Stomach (tissue), 9 donors: Measurements from ENCODE around the gene CATSPER3. TPM values are rescaled to one million over a fixed set of nuclear protein-coding genes. Genes with fewer than 3 reads are reported as not detected.

Experiments used
- DNase-seq, 2 donors: peaks; one replicate each; pipeline versions ENCODE4 v3.0.0 to v3.0.0-alpha.2; 2013 to 2019
- H3K27ac ChIP-seq, 5 donors: fragments of 200-600 bp in 4 of 5; sonication (generic) in 4 of 5; one replicate each; pipeline ENCODE4 v1.5.1; 2013 to 2019; ENCODE audit warnings: mild to moderate bottlenecking in 1 of 5, moderate library complexity in 1 of 5
- H3K27me3 ChIP-seq, 3 donors: fragments of 200-600 bp; sonication (generic); one replicate each; pipeline ENCODE4 v1.5.1; 2017 to 2019; ENCODE audit warnings: mixed run types in 1 of 3
- H3K36me3 ChIP-seq, 4 donors: fragments of 200-600 bp; sonication (generic); 1 replicate in 3 of 4; 2 replicates in 1 of 4; pipeline ENCODE4 v1.5.1; 2016 to 2019
- H3K4me1 ChIP-seq, 4 donors: fragments of 200-600 bp; sonication (generic); one replicate each; pipeline ENCODE4 v1.5.1; 2016 to 2019
- H3K4me3 ChIP-seq, 4 donors: fragments of 200-600 bp; sonication (generic) in 3 of 4; one replicate each; pipeline ENCODE4 v1.5.1; 2016 to 2019; ENCODE audit warnings: mild to moderate bottlenecking in 1 of 4
- H3K9me3 ChIP-seq, 4 donors: fragments of 200-600 bp; sonication (generic); one replicate each; pipeline ENCODE4 v1.5.1; 2016 to 2019
- CTCF ChIP-seq, 7 experiments: fragments of 450-650 bp in 4 of 7; fragments of 200-600 bp in 3 of 7; sonication (generic) in 3 of 7; IDR thresholded peaks; one replicate each; pipeline ENCODE4 v1.5.1; 2016 to 2019; ENCODE audit warnings: antibody characterized with exemption in 7 of 7, control low read depth in 2 of 7, mild to moderate bottlenecking in 1 of 7
- EP300 ChIP-seq: sonication (generic); formaldehyde crosslinking; IDR thresholded peaks from one replicate; pipeline ENCODE4 v1.6.1; 2017; ENCODE audit warnings: antibody characterized with exemption
- POLR2A ChIP-seq, 4 donors: fragments of 450-650 bp; IDR thresholded peaks; one replicate each; pipeline ENCODE4 v1.6.1; 2016; ENCODE audit warnings: antibody characterized with exemption in 4 of 4, control low read depth in 2 of 4, mild to moderate bottlenecking in 1 of 4, moderate library complexity in 1 of 4
- POLR2AphosphoS5 ChIP-seq, 3 donors: sonication (generic); formaldehyde crosslinking; IDR thresholded peaks; one replicate each; pipeline ENCODE4 v1.6.1; 2016; ENCODE audit warnings: antibody characterized with exemption in 3 of 3
- WGBS, 5 donors: extraction: QIAGEN DNeasy Blood & Tissue Kit in 3 of 5; methylation state at CpG; one replicate each; pipeline versions ENCODE4 v1.1.5 to v1.1.7; 2013 to 2018; 5-methylcytosine and 5-hydroxymethylcytosine counted together
- intact Hi-C: fragments of 100-400 bp; cut with DNase I; formaldehyde crosslinking; loops from one replicate; pipeline ENCODE4 v1.15.1; 2023; ENCODE audit warnings: low total_unique reads
- polyA plus RNA-seq, 3 donors: library from polyadenylated mRNA; stranded (reverse); fragments of 200-250 nt; gene quantifications; one replicate each; pipeline ENCODE4 v1.2.3, GENCODE V29; 2013
- total RNA-seq, 5 donors: library from RNA; depleted of rRNA; stranded (reverse); fragments of >200 nt; gene quantifications; one replicate each; pipeline versions ENCODE4 v1.1.0 to v1.2.3, GENCODE V29; 2014 to 2016
- donor health status: healthy with polysubstance abuse.
- donor health status: Bipolar disorder and iron deficiency.
- donor health status: healthy.

The CATSPER3 gene
- total and polyA plus RNA-seq, 8 donors, result 0.62 to 0.88 TPM; not detected in 6

GRCh38 chr5:135036405-135036804 is 68.7 kb downstream of the CATSPER3 start:
- Histone ChIP-seq H3K4me3 (peak overlapping the region in 3 of 4 donors; percentile 21 to 63 (median 45)), H3K27me3 (peaks cover 7 to 100% (median 92%) of the 10 kb centered on the region in 3 donors), H3K9me3 (no peaks in the 10 kb centered on the region), H3K4me1 (peaks cover 50 to 78% (median 69%) of the 10 kb centered on the region in 4 donors), H3K36me3 (no peaks in the 10 kb centered on the region), H3K27ac (peak overlapping the region; percentile 39 to 94 (median 94))
- intact Hi-C loops, result loop anchor here (10.0 kb wide), 1 partner anchor 158 kb away; no protein-coding TSS in a partner anchor
- 45 to 82% (median 53%) methylated on average over 4 of the region's 4 CpGs for WGBS, 5 donors
- TF ChIP-seq POLR2A (IDR thresholded peaks at IDR 0.05) (no peak), CTCF (IDR thresholded peaks at IDR 0.05) (no peak), EP300 (no peak)
- no peak for DNase-seq

- Histone ChIP-seq H3K36me3 (no peaks in the 10 kb centered on the region), H3K27me3 (peaks cover 7 to 99% (median 85%) of the 10 kb centered on the region in 3 donors), H3K4me1 (peaks cover 50 to 71% (median 64%) of the 10 kb centered on the region in 4 donors), H3K4me3 (peak overlapping the region; percentile 45 to 63 (median 52)), H3K27ac (peak overlapping the region; percentile 33 to 94 (median 94)), H3K9me3 (no peaks in the 10 kb centered on the region)
- 25 to 50% (median 40%) methylated on average over 11 of the region's 11 CpGs for WGBS, 5 donors
- intact Hi-C loops, result loop anchor here (10.0 kb wide), 1 partner anchor 157 kb away; no protein-coding TSS in a partner anchor
- no peak for DNase-seq
- TF ChIP-seq POLR2AphosphoS5 (IDR thresholded peaks at IDR 0.05), result no peak
- no peak for TF ChIP-seq EP300
- no peak for TF ChIP-seq CTCF (IDR thresholded peaks at IDR 0.05)
- TF ChIP-seq POLR2A (IDR thresholded peaks at IDR 0.05), result no peak
These were observed 70.0 kb downstream of the CATSPER3 start for GRCh38 chr5:135037519-135038204.

GRCh38 chr5:135038205-135038812 is 70.6 kb downstream of the CATSPER3 start:
- H3K4me3 ChIP-seq, result peak overlapping the region; percentile 45 to 63 (median 52)
- no peaks in the 10 kb centered on the region for H3K9me3 ChIP-seq
- TF ChIP-seq CTCF (IDR thresholded peaks at IDR 0.05), result no peak
- TF ChIP-seq POLR2AphosphoS5 (IDR thresholded peaks at IDR 0.05), result no peak
- TF ChIP-seq POLR2A (IDR thresholded peaks at IDR 0.05), result no peak
- intact Hi-C loops, result loop anchor here (10.0 kb wide), 1 partner anchor 156 kb away; no protein-coding TSS in a partner anchor
- peaks cover 7 to 99% (median 80%) of the 10 kb centered on the region in 3 donors for H3K27me3 ChIP-seq
- no peak for DNase-seq
- peaks cover 43 to 64% (median 57%) of the 10 kb centered on the region in 4 donors for H3K4me1 ChIP-seq
- H3K36me3 ChIP-seq, result no peaks in the 10 kb centered on the region
- 29 to 53% (median 32%) methylated on average over 20 of the region's 20 CpGs for WGBS, 5 donors
- H3K27ac ChIP-seq, result peak overlapping the region; percentile 64 to 94 (median 94)

- no peak for TF ChIP-seq CTCF (IDR thresholded peaks at IDR 0.05)
- no peak for TF ChIP-seq POLR2AphosphoS5 (IDR thresholded peaks at IDR 0.05)
- no peak for TF ChIP-seq EP300
- no peak for TF ChIP-seq POLR2A (IDR thresholded peaks at IDR 0.05)
- intact Hi-C loops, result loop anchor here (10.0 kb wide), 1 partner anchor 156 kb away; no protein-coding TSS in a partner anchor
- Histone ChIP-seq H3K9me3 (no peaks in the 10 kb centered on the region), H3K4me1 (peaks cover 38 to 59% (median 53%) of the 10 kb centered on the region in 4 donors), H3K27ac (peak overlapping the region; percentile 64 to 94 (median 94)), H3K4me3 (peak overlapping the region; percentile 45 to 63 (median 52)), H3K27me3 (peaks cover 7 to 99% (median 74%) of the 10 kb centered on the region in 3 donors), H3K36me3 (no peaks in the 10 kb centered on the region)
- DNase-seq, result no peak
- 9 to 21% (median 13%) methylated on average over 18 to 42 of the region's 42 CpGs for WGBS, 5 donors
These were observed 71.1 kb downstream of the CATSPER3 start for GRCh38 chr5:135038813-135039270.
